AG04450 (cell line): ENCODE measurements around the gene NUDT22. TPM values are rescaled to one million over a fixed set of nuclear protein-coding genes. Genes with fewer than 3 reads are reported as not detected.

Experiments used
- CTCF ChIA-PET: fragments of 300-600, 350-600 bp; formaldehyde crosslinking; extraction: SDS; loops from one replicate; lab custom pipeline; 2022; ENCODE audit warnings: antibody characterized with exemption, inconsistent platforms; lab: Charles Lee
- POLR2A ChIA-PET: fragments of 350-600 bp; formaldehyde crosslinking; extraction: SDS; loops from one replicate; lab custom pipeline; 2021; ENCODE audit warnings: antibody characterized with exemption, inconsistent platforms; lab: Yijun Ruan, JAX
- DNase-seq: peaks from one replicate; pipeline ENCODE4 v3.0.0-alpha.2; 2011; ENCODE audit warnings: low read depth, low spot score
- H3K27ac ChIP-seq: one replicate; pipeline ENCODE4 v1.5.1; 2012; ENCODE audit warnings: low read depth, low read length, control low read depth
- H3K27me3 ChIP-seq: one replicate; pipeline ENCODE4 v1.6.0; 2012; ENCODE audit warnings: low read length; ENCODE audit not compliant: control insufficient read depth, insufficient read depth
- H3K4me3 ChIP-seq: 2 replicates; pipeline ENCODE4 v1.5.1; 2011; ENCODE audit warnings: mild to moderate bottlenecking, low read depth, low read length, control low read depth
- H3K9me3 ChIP-seq: 2 replicates; pipeline ENCODE4 v1.5.1; 2012; ENCODE audit warnings: low read length; ENCODE audit not compliant: control insufficient read depth, insufficient read depth
- CTCF ChIP-seq: IDR thresholded peaks from 2 replicates; pipeline ENCODE4 v1.5.1; 2011; ENCODE audit warnings: low read depth, low read length, control low read depth, inconsistent platforms
- polyA plus RNA-seq: library from polyadenylated mRNA; depleted of rRNA; stranded (reverse); fragments of >200 nt; gene quantifications from 2 replicates; pipeline ENCODE4 v1.2.3, GENCODE V29; 2011

Gene NUDT22
- polyA plus RNA-seq, 1 experiment, result 18.8 TPM

GRCh38 chr11:64246871-64247728, 21.0 kb downstream of the NUDT22 start, which contains the start of gene PPP1R14B:
Gene PPP1R14B, minus strand, starts transcription at chr11:64246943. Its CDS starts 270 bp downstream, at chr11:64246673.
- no peaks in the 10 kb centered on the region for H3K27me3 ChIP-seq
- peak; percentile 49 for DNase-seq
- H3K4me3 ChIP-seq, result peak within 1 kb of the TSS; percentile 98
- ChIA-PET CTCF (interaction anchor here (0.6 to 1.3 kb wide), 2 partner anchors 38 to 54 kb away, joined by 3 to 8 read pairs; partner anchors contain the start of gene CATSPERZ), POLR2A (interaction anchor here (1.1 to 1.6 kb wide), 3 partner anchors 15 to 24 kb away, joined by 3 to 4 read pairs (median 3); no protein-coding TSS in a partner anchor)
- TF ChIP-seq CTCF, result 0 out of 2 replicates have a peak, but pooled peaks have one; percentile 7
- H3K27ac ChIP-seq, result peak within 1 kb of the TSS; percentile 83
- no peaks in the 10 kb centered on the region for H3K9me3 ChIP-seq

- no peaks in the 10 kb centered on the region for H3K27me3 ChIP-seq
- no peak for TF ChIP-seq CTCF
- H3K9me3 ChIP-seq, result no peaks in the 10 kb centered on the region
- POLR2A ChIA-PET, result interaction anchor here (1.6 kb wide), 1 partner anchor 20 kb away, joined by 4 read pairs; no protein-coding TSS in a partner anchor
- H3K4me3 ChIP-seq, result peak overlapping the region; percentile 98
- CTCF ChIA-PET, result interaction anchor here (0.6 kb wide), 1 partner anchor 37 kb away, joined by 3 read pairs; no protein-coding TSS in a partner anchor
- DNase-seq, result no peak
- peak overlapping the region; percentile 11 for H3K27ac ChIP-seq
Observed at GRCh38 chr11:64247729-64248531, 21.9 kb downstream of the NUDT22 start.

DNA sequence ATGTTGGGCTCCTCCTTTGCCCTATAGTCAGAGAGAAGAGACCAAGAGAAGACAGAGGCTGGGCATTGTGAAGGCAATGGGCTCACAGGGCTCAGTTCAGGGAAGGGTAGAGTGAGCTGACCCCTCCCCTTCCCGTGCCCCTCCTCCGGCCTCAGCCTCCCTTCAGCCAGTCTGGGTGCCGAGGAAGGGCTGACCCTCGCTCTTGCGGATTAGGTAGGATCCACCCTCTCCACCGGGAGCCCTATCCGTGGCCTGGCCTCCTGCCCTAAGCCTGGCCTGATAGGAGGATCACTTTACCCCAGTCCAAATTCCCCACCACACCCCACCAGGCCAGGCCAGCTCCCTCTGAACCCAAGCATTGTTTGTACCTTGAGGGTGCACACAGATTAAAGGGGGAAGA, 22.5 kb downstream of the NUDT22 start:
- DNase-seq, result no peak
- Histone ChIP-seq H3K27me3 (no peaks in the 10 kb centered on the region), H3K27ac (no peak overlapping the region), H3K4me3 (no peak overlapping the region), H3K9me3 (no peaks in the 10 kb centered on the region)
- CTCF ChIA-PET, result no interaction called here
- POLR2A ChIA-PET, result no interaction called here
- TF ChIP-seq CTCF, result no peak

DNA sequence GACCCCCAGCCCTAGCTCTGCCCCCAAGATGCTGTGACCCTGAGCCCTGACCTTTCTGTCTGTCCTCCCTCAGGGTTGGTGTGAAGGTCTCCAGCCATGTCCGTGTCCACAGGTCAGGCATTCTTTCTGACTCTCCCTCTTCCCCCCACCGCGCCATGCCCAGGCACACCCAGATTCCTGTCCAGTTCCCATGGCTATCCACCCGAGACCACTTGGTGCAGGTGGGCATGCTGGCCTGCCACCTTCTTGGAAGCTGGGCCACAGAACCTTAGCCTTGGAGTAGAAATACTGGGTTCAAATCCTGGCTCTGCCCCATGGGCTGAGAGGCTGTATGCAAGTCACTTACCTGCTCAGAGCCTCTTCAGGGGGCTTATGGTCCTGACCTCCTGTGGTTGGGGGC, 23.0 kb downstream of the NUDT22 start:
- no peak overlapping the region for H3K4me3 ChIP-seq
- ChIA-PET POLR2A (no interaction called here), CTCF (interaction anchor here (2.2 to 3.9 kb wide), 4 partner anchors 15 to 83 kb away, joined by 7 to 50 read pairs (median 17); partner anchors contain the start of gene CATSPERZ)
- no peak for DNase-seq
- no peak overlapping the region for H3K27ac ChIP-seq
- no peaks in the 10 kb centered on the region for H3K9me3 ChIP-seq
- H3K27me3 ChIP-seq, result no peaks in the 10 kb centered on the region
- TF ChIP-seq CTCF, result no peak
